ENCODE measurements around the gene POLR2L. TPM values are rescaled to one million over a fixed set of nuclear protein-coding genes. Genes with fewer than 3 reads are reported as not detected.

Gene POLR2L
- total RNA-seq, 1 donor from 2014 or later: 76.7 TPM

DNA sequence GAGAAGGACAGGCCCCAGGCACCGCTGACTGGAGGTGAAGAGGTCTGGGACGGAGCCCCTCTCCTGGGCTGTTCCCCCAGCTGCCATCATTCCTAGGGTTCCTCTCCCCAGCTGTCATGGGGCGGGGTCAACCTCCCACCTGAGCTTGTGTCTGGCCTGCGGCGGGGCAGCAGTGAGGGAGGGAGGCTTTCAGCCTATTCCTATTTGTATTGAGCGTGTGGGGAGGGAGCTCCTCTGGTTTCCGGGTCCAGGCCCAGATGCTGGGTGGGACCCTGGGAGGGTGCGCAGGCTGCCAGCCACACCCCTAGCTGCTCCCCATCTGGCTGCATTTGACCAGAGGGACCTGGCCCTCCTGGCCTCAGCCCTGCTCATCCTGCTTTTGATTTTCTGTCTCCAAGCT is 14.1 kb upstream of the POLR2L start:
- H3K36me3 Mint-ChIP-seq (ENCODE audit: low read depth, unreplicated experiment): peaks cover 4% of the 10 kb centered on the region
- peaks cover 4% of the 10 kb centered on the region for H3K4me1 Mint-ChIP-seq (ENCODE audit: unreplicated experiment)
- H3K9me3 Mint-ChIP-seq (ENCODE audit: unreplicated experiment): no peaks in the 10 kb centered on the region
- H3K4me3 Mint-ChIP-seq (ENCODE audit: unreplicated experiment): no peak overlapping the region
- H3K27ac Mint-ChIP-seq (ENCODE audit: unreplicated experiment): no peak overlapping the region
- H3K27me3 Mint-ChIP-seq (ENCODE audit: unreplicated experiment): peaks cover 21% of the 10 kb centered on the region
- DNase-seq (ENCODE audit: low spot score): no peak
- TF ChIP-seq, protein P1, sequence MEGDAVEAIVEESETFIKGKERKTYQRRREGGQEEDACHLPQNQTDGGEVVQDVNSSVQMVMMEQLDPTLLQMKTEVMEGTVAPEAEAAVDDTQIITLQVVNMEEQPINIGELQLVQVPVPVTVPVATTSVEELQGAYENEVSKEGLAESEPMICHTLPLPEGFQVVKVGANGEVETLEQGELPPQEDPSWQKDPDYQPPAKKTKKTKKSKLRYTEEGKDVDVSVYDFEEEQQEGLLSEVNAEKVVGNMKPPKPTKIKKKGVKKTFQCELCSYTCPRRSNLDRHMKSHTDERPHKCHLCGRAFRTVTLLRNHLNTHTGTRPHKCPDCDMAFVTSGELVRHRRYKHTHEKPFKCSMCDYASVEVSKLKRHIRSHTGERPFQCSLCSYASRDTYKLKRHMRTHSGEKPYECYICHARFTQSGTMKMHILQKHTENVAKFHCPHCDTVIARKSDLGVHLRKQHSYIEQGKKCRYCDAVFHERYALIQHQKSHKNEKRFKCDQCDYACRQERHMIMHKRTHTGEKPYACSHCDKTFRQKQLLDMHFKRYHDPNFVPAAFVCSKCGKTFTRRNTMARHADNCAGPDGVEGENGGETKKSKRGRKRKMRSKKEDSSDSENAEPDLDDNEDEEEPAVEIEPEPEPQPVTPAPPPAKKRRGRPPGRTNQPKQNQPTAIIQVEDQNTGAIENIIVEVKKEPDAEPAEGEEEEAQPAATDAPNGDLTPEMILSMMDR (IDR thresholded peaks at IDR 0.05; ENCODE audit: unreplicated experiment): no peak

DNA sequence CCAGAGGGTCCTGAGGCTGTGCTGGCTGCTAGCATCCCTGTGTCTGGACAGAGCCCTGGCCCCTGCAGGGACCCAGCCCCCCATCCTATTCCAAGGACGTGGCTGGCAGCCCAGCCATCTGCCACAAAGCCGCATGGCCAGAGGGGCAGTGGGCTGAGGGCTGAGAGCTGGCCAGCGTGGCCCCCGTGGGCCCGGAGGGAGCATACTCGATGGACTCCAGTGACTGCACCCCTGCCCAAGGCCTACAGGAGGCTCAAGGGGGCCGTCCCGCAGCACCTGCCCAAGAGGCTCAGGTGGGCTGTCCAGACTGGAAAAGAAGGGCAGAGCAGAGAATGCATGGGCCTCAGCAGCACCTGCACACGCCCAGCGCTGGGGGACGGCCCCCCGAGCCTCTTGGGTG is 13.5 kb upstream of the POLR2L start:
- peaks cover 17% of the 10 kb centered on the region for H3K27me3 Mint-ChIP-seq (ENCODE audit: unreplicated experiment)
- H3K36me3 Mint-ChIP-seq (ENCODE audit: low read depth, unreplicated experiment): peaks cover 4% of the 10 kb centered on the region
- no peaks in the 10 kb centered on the region for H3K9me3 Mint-ChIP-seq (ENCODE audit: unreplicated experiment)
- TF ChIP-seq, protein P1 (IDR thresholded peaks at IDR 0.05; ENCODE audit: unreplicated experiment): no peak
- no peak for DNase-seq (ENCODE audit: low spot score)
- peaks cover 4% of the 10 kb centered on the region for H3K4me1 Mint-ChIP-seq (ENCODE audit: unreplicated experiment)
- H3K27ac Mint-ChIP-seq (ENCODE audit: unreplicated experiment): no peak overlapping the region
- no peak overlapping the region for H3K4me3 Mint-ChIP-seq (ENCODE audit: unreplicated experiment)

DNA sequence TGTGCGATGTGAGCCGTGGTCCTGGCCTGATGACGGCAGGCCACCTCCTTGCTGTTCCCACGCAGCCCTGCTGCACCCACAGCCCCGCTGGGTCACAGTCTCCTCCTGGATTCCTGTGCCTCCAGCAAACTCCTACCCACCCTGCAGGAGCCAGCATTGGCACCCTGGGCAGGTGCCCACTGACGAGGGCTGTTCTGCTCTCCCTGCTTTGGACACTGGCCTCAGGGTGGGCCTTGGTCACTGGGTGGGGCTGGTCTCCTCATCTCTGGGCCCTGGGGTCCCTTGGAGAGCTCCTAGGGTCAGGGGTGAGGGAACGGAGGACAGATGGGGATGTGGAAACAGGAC is 13.0 kb upstream of the POLR2L start:
- H3K27me3 Mint-ChIP-seq (ENCODE audit: unreplicated experiment): peaks cover 17% of the 10 kb centered on the region
- TF ChIP-seq, protein P1 (IDR thresholded peaks at IDR 0.05; ENCODE audit: unreplicated experiment): no peak
- DNase-seq (ENCODE audit: low spot score): no peak
- no peak overlapping the region for H3K4me3 Mint-ChIP-seq (ENCODE audit: unreplicated experiment)
- no peaks in the 10 kb centered on the region for H3K9me3 Mint-ChIP-seq (ENCODE audit: unreplicated experiment)
- no peak overlapping the region for H3K27ac Mint-ChIP-seq (ENCODE audit: unreplicated experiment)
- peaks cover 4% of the 10 kb centered on the region for H3K36me3 Mint-ChIP-seq (ENCODE audit: low read depth, unreplicated experiment)
- H3K4me1 Mint-ChIP-seq (ENCODE audit: unreplicated experiment): peaks cover 4% of the 10 kb centered on the region

DNA sequence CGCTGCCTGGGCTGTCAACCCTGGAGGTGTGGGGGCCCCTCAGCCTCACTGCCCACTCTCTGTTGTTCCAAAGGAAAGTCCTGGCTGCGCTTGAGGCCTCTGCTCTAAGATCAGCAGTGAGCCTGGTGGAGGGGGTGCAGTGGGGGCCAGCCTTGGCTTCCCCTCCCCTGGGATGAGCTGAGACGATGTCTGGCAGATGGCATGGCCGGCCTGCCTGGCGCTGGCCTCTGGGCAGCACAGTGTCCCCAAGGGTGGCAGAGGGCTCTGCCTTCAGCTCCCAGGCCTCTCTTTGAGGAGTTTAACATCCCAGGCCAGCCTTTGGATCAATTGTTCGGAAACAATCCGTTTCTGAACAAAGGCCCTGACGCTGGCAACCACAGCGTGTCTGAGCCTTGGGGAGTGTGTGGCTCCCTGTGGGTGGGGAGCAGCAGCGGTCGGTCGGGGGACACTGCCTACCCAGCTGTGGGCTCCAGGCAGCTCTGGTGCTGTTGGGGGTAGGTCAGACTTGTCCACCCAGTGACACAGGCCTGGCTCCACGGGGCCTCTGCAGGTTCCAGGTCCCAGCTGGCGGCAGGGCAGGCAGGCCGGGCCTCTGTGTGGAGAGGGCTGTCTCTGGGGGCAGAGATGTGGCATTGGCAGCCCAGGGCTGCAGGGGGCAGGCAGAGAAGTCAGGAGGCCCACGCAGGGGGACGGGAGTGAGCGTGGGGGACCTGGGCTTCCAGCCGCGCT is 12.4 kb upstream of the POLR2L start:
- H3K4me1 Mint-ChIP-seq (ENCODE audit: unreplicated experiment): peaks cover 4% of the 10 kb centered on the region
- no peak overlapping the region for H3K4me3 Mint-ChIP-seq (ENCODE audit: unreplicated experiment)
- TF ChIP-seq, protein P1 (IDR thresholded peaks at IDR 0.05; ENCODE audit: unreplicated experiment): no peak

DNA sequence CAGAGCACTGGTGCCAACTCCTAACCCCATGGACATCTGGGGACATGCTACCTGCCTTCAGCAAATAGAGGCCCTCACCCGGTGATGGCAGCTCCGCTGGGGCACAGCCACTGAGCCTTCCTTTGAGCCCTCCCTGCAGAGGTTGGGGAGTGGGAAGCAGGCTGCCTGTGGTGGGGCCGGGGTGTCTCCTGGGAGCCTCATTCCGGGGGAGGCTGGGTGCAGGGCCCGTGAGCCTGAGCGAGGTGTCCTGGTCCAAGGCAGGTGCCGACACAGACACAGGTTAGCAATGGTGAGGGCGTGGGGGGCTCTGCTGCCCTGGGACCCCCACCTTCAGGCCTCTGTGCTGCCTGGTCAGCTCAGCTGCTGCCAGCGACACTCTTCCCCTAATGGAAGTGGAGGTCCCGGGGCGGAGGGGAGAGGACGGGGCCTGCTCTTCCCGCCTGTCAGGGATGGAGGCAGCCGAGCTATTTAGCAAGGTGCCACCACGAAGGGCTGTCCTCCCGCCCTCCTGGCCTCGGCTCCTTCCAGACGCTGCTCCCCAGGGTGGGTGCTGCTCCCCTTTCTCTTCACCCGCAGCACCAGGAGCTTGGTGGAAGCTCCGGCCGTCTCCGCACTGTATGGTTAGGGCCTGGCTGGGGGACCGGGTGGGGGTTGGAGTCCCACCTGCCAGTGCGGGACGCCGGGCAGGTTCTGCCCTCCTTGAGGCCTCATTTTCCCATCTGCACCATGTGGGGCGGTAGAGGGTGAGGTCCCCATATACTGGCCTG is 11.5 kb upstream of the POLR2L start:
- H3K4me1 Mint-ChIP-seq (ENCODE audit: unreplicated experiment): peaks cover 4% of the 10 kb centered on the region
- TF ChIP-seq, protein P1 (IDR thresholded peaks at IDR 0.05; ENCODE audit: unreplicated experiment): no peak
- H3K27ac Mint-ChIP-seq (ENCODE audit: unreplicated experiment): no peak overlapping the region
- no peak overlapping the region for H3K4me3 Mint-ChIP-seq (ENCODE audit: unreplicated experiment)
- H3K9me3 Mint-ChIP-seq (ENCODE audit: unreplicated experiment): no peaks in the 10 kb centered on the region
- peaks cover 14% of the 10 kb centered on the region for H3K27me3 Mint-ChIP-seq (ENCODE audit: unreplicated experiment)
- DNase-seq (ENCODE audit: low spot score): no peak
- peaks cover 4% of the 10 kb centered on the region for H3K36me3 Mint-ChIP-seq (ENCODE audit: low read depth, unreplicated experiment)

More for the DNA sequence above, 12.4 kb upstream of the POLR2L start:
- H3K27me3 Mint-ChIP-seq (ENCODE audit: unreplicated experiment): peaks cover 17% of the 10 kb centered on the region
- H3K36me3 Mint-ChIP-seq (ENCODE audit: low read depth, unreplicated experiment): peaks cover 4% of the 10 kb centered on the region
- DNase-seq (ENCODE audit: low spot score): no peak
- H3K9me3 Mint-ChIP-seq (ENCODE audit: unreplicated experiment): no peaks in the 10 kb centered on the region
- no peak overlapping the region for H3K27ac Mint-ChIP-seq (ENCODE audit: unreplicated experiment)

Data from endothelial cell (in vitro differentiated cells).